Measurements from ENCODE around the gene ANP32E. TPM values are rescaled to one million over a fixed set of nuclear protein-coding genes. Genes with fewer than 3 reads are reported as not detected.

The ANP32E gene
- polyA plus RNA-seq, 1 of the 3 experiments (the other 2 are of a cell fraction) = 8.2 TPM

GRCh38 chr1:150262388-150263320 is 26.7 kb upstream of the ANP32E start (continued):
- TF ChIP-seq REST (IDR thresholded peaks at IDR 0.05; ENCODE audit: low read depth, low read length) (no peak), NFIC (IDR thresholded peaks at IDR 0.05; ENCODE audit: borderline replicate concordance) (no peak), NRF1 (IDR thresholded peaks at IDR 0.05; ENCODE audit: low read depth, low read length) (no peak), POLR2AphosphoS5 (IDR thresholded peaks at IDR 0.05; ENCODE audit: low read depth, low read length) (no peak), RFX5 (IDR thresholded peaks at IDR 0.05; ENCODE audit: low read length) (no peak), MAX (IDR thresholded peaks at IDR 0.05; ENCODE audit: low read depth) (no peak), FOXJ3 (CRISPR knock-in tag; IDR thresholded peaks at IDR 0.05) (no peak), FOSL2 (IDR thresholded peaks at IDR 0.05; ENCODE audit: borderline replicate concordance, low read depth) (no peak)

GRCh38 chr1:150261367-150261766 is 25.5 kb upstream of the ANP32E start:
- Histone ChIP-seq H3K9me2 (no peaks in the 10 kb centered on the region), H3K9ac (no peak overlapping the region), H3K4me1 (ENCODE audit: control insufficient read depth in 1 of 2, insufficient read depth in 2 of 2, low read depth in 1 of 2, low read length in 1 of 2) (peaks cover 9 to 13% of the 10 kb centered on the region in 2 experiments; a peak in 2 of 4 replicates), H3K27ac (ENCODE audit: low read depth in 2 of 2, low read length in 1 of 2) (no peak overlapping the region), H3K9me3 (no peaks in the 10 kb centered on the region), H3F3A (replicated peaks; ENCODE audit: insufficient read depth) (peaks cover 4% of the 10 kb centered on the region), H3K4me2 (no peak overlapping the region), H3K4me3 (ENCODE audit: low read depth in 2 of 2, low read length in 1 of 2) (no peak overlapping the region), H3K27me3 (ENCODE audit: insufficient read depth) (no peaks in the 10 kb centered on the region), H3K79me2 (ENCODE audit: insufficient read depth) (peaks cover 2% of the 10 kb centered on the region; the same call in 1 of the 2 replicates), H4K20me1 (ENCODE audit: insufficient read depth) (no peaks in the 10 kb centered on the region), H2AFZ (ENCODE audit: low read depth) (no peak overlapping the region), H3K36me3 (replicated peaks in 1 of 2; ENCODE audit: control insufficient read depth in 1 of 2, insufficient read depth in 2 of 2, low read length in 1 of 2) (peaks cover 20 to 21% of the 10 kb centered on the region in 2 experiments)
- ChIA-PET POLR2A (no interaction called here), CTCF (interaction anchor here (0.7 to 8.7 kb wide), 2 partner anchors 19 to 271 kb away, joined by 3 to 110 read pairs; partner anchors contain the start of gene CIART)
- no peak for DNase-seq
- 87% methylated on average over 4 of the region's 6 CpGs for WGBS (ENCODE audit: low lambda C conversion rate)
- TF ChIP-seq PBX3 (IDR thresholded peaks at IDR 0.05) (no peak), IRF3 (IDR thresholded peaks at IDR 0.05; ENCODE audit: low read depth, low read length) (no peak), NFIC (IDR thresholded peaks at IDR 0.05; ENCODE audit: borderline replicate concordance) (no peak), MAX (IDR thresholded peaks at IDR 0.05; ENCODE audit: low read depth) (no peak), USF2 (IDR thresholded peaks at IDR 0.05; ENCODE audit: borderline replicate concordance, low read depth, low read length) (no peak), TCF12 (IDR thresholded peaks at IDR 0.05) (no peak), NRF1 (IDR thresholded peaks at IDR 0.05; ENCODE audit: low read depth, low read length) (no peak), MXI1 (IDR thresholded peaks at IDR 0.05; ENCODE audit: low read depth, low read length) (no peak), GABPA (IDR thresholded peaks at IDR 0.05; ENCODE audit: low read depth) (no peak), TAF1 (IDR thresholded peaks at IDR 0.05; ENCODE audit: borderline replicate concordance, low read depth, low read length) (no peak), SMC3 (IDR thresholded peaks at IDR 0.05; ENCODE audit: low read depth, low read length) (no peak), USF1 (IDR thresholded peaks at IDR 0.05; ENCODE audit: borderline replicate concordance, low read depth) (no peak), GATA2 (CRISPR knock-in tag; IDR thresholded peaks at IDR 0.05) (no peak), JUND (IDR thresholded peaks at IDR 0.05) (no peak), EZH2phosphoT487 (IDR thresholded peaks at IDR 0.05; ENCODE audit: borderline replicate concordance, low read depth) (no peak), RCOR1 (IDR thresholded peaks at IDR 0.05; ENCODE audit: low read length) (no peak)

Data from SK-N-SH (cell line).